ENCODE results near the gene GABRB1.

Gene GABRB1

GRCh38 chr4:47207555-47207954 lies 176.2 kb downstream of the GABRB1 start:
- H3K9me3 ChIP-seq, result no peaks in the 10 kb centered on the region
- TF ChIP-seq CTCF (IDR thresholded peaks at IDR 0.05), result no peak

GRCh38 chr4:47209833-47210232 lies 178.5 kb downstream of the GABRB1 start:
- Histone ChIP-seq H3K27ac (no peak overlapping the region), H3K27me3 (no peaks in the 10 kb centered on the region), H3K36me3 (no peaks in the 10 kb centered on the region), H3K4me3 (ENCODE audit: low read depth in 1 of 2, low read length in 1 of 2) (no peak overlapping the region), H3K4me1 (ENCODE audit: control insufficient read depth in 1 of 2, insufficient read depth in 1 of 2, low read depth in 1 of 2, low read length in 1 of 2) (no peaks in the 10 kb centered on the region), H3K9me3 (no peaks in the 10 kb centered on the region)
- TF ChIP-seq CTCF (IDR thresholded peaks at IDR 0.05), result no peak

More at GRCh38 chr4:47207555-47207954, 176.2 kb downstream of the GABRB1 start:
- H3K27ac ChIP-seq, result no peak overlapping the region
- no peak overlapping the region for H3K4me3 ChIP-seq (ENCODE audit: low read depth in 1 of 2, low read length in 1 of 2)
- H3K36me3 ChIP-seq, result no peaks in the 10 kb centered on the region
- H3K4me1 ChIP-seq (ENCODE audit: control insufficient read depth in 1 of 2, insufficient read depth in 1 of 2, low read depth in 1 of 2, low read length in 1 of 2), result no peaks in the 10 kb centered on the region
- no peaks in the 10 kb centered on the region for H3K27me3 ChIP-seq

GRCh38 chr4:47210828-47211227 lies 179.5 kb downstream of the GABRB1 start:
- Histone ChIP-seq H3K27me3 (no peaks in the 10 kb centered on the region), H3K4me3 (ENCODE audit: low read depth in 1 of 2, low read length in 1 of 2) (no peak overlapping the region), H3K27ac (no peak overlapping the region), H3K4me1 (ENCODE audit: control insufficient read depth in 1 of 2, insufficient read depth in 1 of 2, low read depth in 1 of 2, low read length in 1 of 2) (no peaks in the 10 kb centered on the region), H3K36me3 (no peaks in the 10 kb centered on the region), H3K9me3 (no peaks in the 10 kb centered on the region)
- TF ChIP-seq CTCF (IDR thresholded peaks at IDR 0.05), result no peak

- TF ChIP-seq CTCF (IDR thresholded peaks at IDR 0.05), result no peak
- Histone ChIP-seq H3K9me3 (no peaks in the 10 kb centered on the region), H3K27me3 (no peaks in the 10 kb centered on the region), H3K4me1 (ENCODE audit: control insufficient read depth in 1 of 2, insufficient read depth in 1 of 2, low read depth in 1 of 2, low read length in 1 of 2) (no peaks in the 10 kb centered on the region), H3K36me3 (no peaks in the 10 kb centered on the region), H3K4me3 (ENCODE audit: low read depth in 1 of 2, low read length in 1 of 2) (no peak overlapping the region), H3K27ac (no peak overlapping the region)
Measured at GRCh38 chr4:47213106-47213505, 181.7 kb downstream of the GABRB1 start.

- Histone ChIP-seq H3K4me3 (ENCODE audit: low read depth in 1 of 2, low read length in 1 of 2) (no peak overlapping the region), H3K27me3 (no peaks in the 10 kb centered on the region), H3K36me3 (no peaks in the 10 kb centered on the region), H3K27ac (no peak overlapping the region), H3K9me3 (no peaks in the 10 kb centered on the region), H3K4me1 (ENCODE audit: control insufficient read depth in 1 of 2, insufficient read depth in 1 of 2, low read depth in 1 of 2, low read length in 1 of 2) (no peaks in the 10 kb centered on the region)
- no peak for TF ChIP-seq CTCF (IDR thresholded peaks at IDR 0.05)
Measured at GRCh38 chr4:47213539-47213938, 182.2 kb downstream of the GABRB1 start.

- Histone ChIP-seq H3K4me3 (ENCODE audit: low read depth in 1 of 2, low read length in 1 of 2) (no peak overlapping the region), H3K27ac (no peak overlapping the region), H3K9me3 (no peaks in the 10 kb centered on the region), H3K27me3 (no peaks in the 10 kb centered on the region), H3K36me3 (no peaks in the 10 kb centered on the region), H3K4me1 (ENCODE audit: control insufficient read depth in 1 of 2, insufficient read depth in 1 of 2, low read depth in 1 of 2, low read length in 1 of 2) (no peaks in the 10 kb centered on the region)
- TF ChIP-seq CTCF (IDR thresholded peaks at IDR 0.05), result no peak
Measured at GRCh38 chr4:47213971-47214370, 182.6 kb downstream of the GABRB1 start.

All from neutrophil (primary cell).